Stomach (tissue), 4 donors: ENCODE measurements around the gene SLC39A8.

ENCODE experiments used
- POLR2A ChIP-seq, 4 donors: fragments of 450-650 bp; IDR thresholded peaks; one replicate each; pipeline ENCODE4 v1.6.1; 2016; ENCODE audit warnings: antibody characterized with exemption in 4 of 4, control low read depth in 2 of 4, mild to moderate bottlenecking in 1 of 4, moderate library complexity in 1 of 4
- POLR2AphosphoS5 ChIP-seq, 3 donors: sonication (generic); formaldehyde crosslinking; IDR thresholded peaks; one replicate each; pipeline ENCODE4 v1.6.1; 2016; ENCODE audit warnings: antibody characterized with exemption in 3 of 3
- TF ChIP-seq, protein P1 (sequence below), 7 experiments: fragments of 450-650 bp in 4 of 7; fragments of 200-600 bp in 3 of 7; sonication (generic) in 3 of 7; IDR thresholded peaks; one replicate each; pipeline ENCODE4 v1.5.1; 2016 to 2019; ENCODE audit warnings: antibody characterized with exemption in 7 of 7, control low read depth in 2 of 7, mild to moderate bottlenecking in 1 of 7

DNA sequence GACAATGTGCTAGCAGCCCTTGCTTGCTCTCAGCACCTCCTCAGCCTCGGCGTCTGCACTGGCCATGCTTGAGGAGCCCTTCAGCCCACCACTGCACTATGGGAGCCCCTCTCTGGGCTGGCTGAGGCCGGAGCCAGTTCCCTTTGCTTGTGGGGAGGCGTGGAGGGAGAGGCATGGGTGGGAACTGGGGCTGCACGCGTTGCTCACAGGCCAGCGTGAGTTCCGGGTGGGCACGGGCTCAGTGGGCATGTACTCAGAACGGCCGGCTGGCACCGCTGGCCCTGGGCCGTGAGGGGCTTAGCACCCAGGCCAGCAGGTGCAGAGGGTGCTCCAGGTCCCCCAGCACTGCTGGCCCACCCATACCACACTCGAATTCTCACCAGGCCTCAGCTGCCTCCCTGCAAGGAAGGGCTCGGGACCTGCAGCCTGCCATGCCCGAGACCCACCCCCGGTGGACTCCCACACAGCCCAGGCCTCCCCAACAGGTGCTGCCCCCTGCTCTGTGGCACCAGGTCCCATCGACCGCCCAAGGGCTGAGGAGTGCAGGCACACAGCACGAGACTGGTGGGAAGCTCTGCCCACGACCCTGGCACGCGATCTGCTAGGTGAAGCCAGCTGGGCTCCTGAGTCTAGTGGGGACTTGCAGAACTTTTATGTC, 100.3 kb downstream of the SLC39A8 start:
- TF ChIP-seq POLR2AphosphoS5 (IDR thresholded peaks at IDR 0.05): no peak
- TF ChIP-seq, protein P1, sequence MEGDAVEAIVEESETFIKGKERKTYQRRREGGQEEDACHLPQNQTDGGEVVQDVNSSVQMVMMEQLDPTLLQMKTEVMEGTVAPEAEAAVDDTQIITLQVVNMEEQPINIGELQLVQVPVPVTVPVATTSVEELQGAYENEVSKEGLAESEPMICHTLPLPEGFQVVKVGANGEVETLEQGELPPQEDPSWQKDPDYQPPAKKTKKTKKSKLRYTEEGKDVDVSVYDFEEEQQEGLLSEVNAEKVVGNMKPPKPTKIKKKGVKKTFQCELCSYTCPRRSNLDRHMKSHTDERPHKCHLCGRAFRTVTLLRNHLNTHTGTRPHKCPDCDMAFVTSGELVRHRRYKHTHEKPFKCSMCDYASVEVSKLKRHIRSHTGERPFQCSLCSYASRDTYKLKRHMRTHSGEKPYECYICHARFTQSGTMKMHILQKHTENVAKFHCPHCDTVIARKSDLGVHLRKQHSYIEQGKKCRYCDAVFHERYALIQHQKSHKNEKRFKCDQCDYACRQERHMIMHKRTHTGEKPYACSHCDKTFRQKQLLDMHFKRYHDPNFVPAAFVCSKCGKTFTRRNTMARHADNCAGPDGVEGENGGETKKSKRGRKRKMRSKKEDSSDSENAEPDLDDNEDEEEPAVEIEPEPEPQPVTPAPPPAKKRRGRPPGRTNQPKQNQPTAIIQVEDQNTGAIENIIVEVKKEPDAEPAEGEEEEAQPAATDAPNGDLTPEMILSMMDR (IDR thresholded peaks at IDR 0.05): no peak
- no peak for TF ChIP-seq POLR2A (IDR thresholded peaks at IDR 0.05)
